Colonic mucosa (tissue), 4 donors: ENCODE results near the gene STK31. TPM values are rescaled to one million over a fixed set of nuclear protein-coding genes. Genes with fewer than 3 reads are reported as not detected.
"Not testable (repeated sequence)": the region's sequence is repeated elsewhere in the genome, so short reads cannot be mapped to it uniquely, and the experiment has no call there.

ENCODE experiments used
- DNase-seq: peaks from one replicate; pipeline ENCODE4 v3.0.0-alpha.2; 2020
- H3K27ac ChIP-seq: fragments of 200-600 bp; one replicate; pipeline ENCODE4 v1.8.0; 2021
- H3K27me3 ChIP-seq: fragments of 200-600 bp; one replicate; pipeline ENCODE4 v1.8.0; 2021
- H3K36me3 ChIP-seq: fragments of 200-600 bp; one replicate; pipeline ENCODE4 v1.8.0; 2021
- H3K4me1 ChIP-seq: fragments of 200-600 bp; one replicate; pipeline ENCODE4 v1.8.0; 2021; ENCODE audit warnings: mild to moderate bottlenecking
- H3K4me3 ChIP-seq: fragments of 200-600 bp; one replicate; pipeline ENCODE4 v1.8.0; 2021
- H3K9ac ChIP-seq, 2 donors: one replicate each; pipeline ENCODE4 v1.7.0; 2013; ENCODE audit warnings: control low read depth in 2 of 2, low read depth in 2 of 2, low read length in 2 of 2
- H3K9me3 ChIP-seq: fragments of 200-600 bp; one replicate; pipeline ENCODE4 v1.8.0; 2021
- CTCF ChIP-seq: fragments of 200-600 bp; IDR thresholded peaks from one replicate; pipeline ENCODE4 v1.8.0; 2022; ENCODE audit warnings: antibody characterized with exemption, mild to moderate bottlenecking
- intact Hi-C: fragments of 100-400 bp; cut with DNase I; formaldehyde crosslinking; loops from one replicate; pipeline ENCODE4 v1.14.1; 2022
- total RNA-seq, 2 donors: library from RNA; stranded (reverse); fragmentation: NEBNext Ultra II Directional in 1 of 2; extraction: Animal tissue kit (Norgen Biotek cat#: 25700) in 1 of 2; gene quantifications; one replicate each; pipeline ENCODE4 v1.2.1, GENCODE V29; 2021
- donor health status: healthy.
- donor health status: DM: no; HTN: no; CAD: no.
- donor health status: DM: no; HTN: no; CAD: no.

Gene STK31
- total RNA-seq, 2 donors from 2014 or later = 0.77 to 0.96 TPM

GRCh38 chr7:23742051-23742450 is 32.0 kb downstream of the STK31 start:
- Histone ChIP-seq H3K4me1 (no peaks in the 10 kb centered on the region), H3K36me3 (no peaks in the 10 kb centered on the region), H3K27me3 (no peaks in the 10 kb centered on the region), H3K4me3 (no peak overlapping the region), H3K27ac (no peak overlapping the region), H3K9ac (no peak overlapping the region), H3K9me3 (no peaks in the 10 kb centered on the region)
- intact Hi-C loops = no loop called here
- DNase-seq = no peak
- no peak for TF ChIP-seq CTCF

- intact Hi-C loops = no loop called here
- Histone ChIP-seq H3K9ac (no peak overlapping the region), H3K36me3 (no peaks in the 10 kb centered on the region), H3K27ac (no peak overlapping the region), H3K4me3 (no peak overlapping the region), H3K27me3 (no peaks in the 10 kb centered on the region), H3K4me1 (no peaks in the 10 kb centered on the region), H3K9me3 (no peaks in the 10 kb centered on the region)
- DNase-seq = no peak
- no peak for TF ChIP-seq CTCF
Measured at GRCh38 chr7:23743226-23743625, 33.2 kb downstream of the STK31 start.

- no peaks in the 10 kb centered on the region for H3K9me3 ChIP-seq
- TF ChIP-seq CTCF = no peak
- no peaks in the 10 kb centered on the region for H3K4me1 ChIP-seq
- no peaks in the 10 kb centered on the region for H3K36me3 ChIP-seq
- H3K27me3 ChIP-seq = no peaks in the 10 kb centered on the region
- DNase-seq = no peak
- H3K4me3 ChIP-seq = no peak overlapping the region
- intact Hi-C loops = no loop called here
- no peak overlapping the region for H3K9ac ChIP-seq
- no peak overlapping the region for H3K27ac ChIP-seq
Measured at GRCh38 chr7:23746629-23747028, 36.6 kb downstream of the STK31 start.

GRCh38 chr7:23751852-23752251 is 41.8 kb downstream of the STK31 start:
- no peak overlapping the region for H3K9ac ChIP-seq
- H3K4me3 ChIP-seq = no peak overlapping the region
- no peak for TF ChIP-seq CTCF
- H3K4me1 ChIP-seq = no peaks in the 10 kb centered on the region
- no peak for DNase-seq
- intact Hi-C loops = no loop called here
- H3K36me3 ChIP-seq = no peaks in the 10 kb centered on the region
- H3K9me3 ChIP-seq = no peaks in the 10 kb centered on the region
- no peak overlapping the region for H3K27ac ChIP-seq
- H3K27me3 ChIP-seq = no peaks in the 10 kb centered on the region

GRCh38 chr7:23758839-23759238 is 48.8 kb downstream of the STK31 start:
- H3K4me1 ChIP-seq, H3K27me3 ChIP-seq, H3K4me3 ChIP-seq, intact Hi-C loops, H3K27ac ChIP-seq, DNase-seq, H3K9me3 ChIP-seq, H3K9ac ChIP-seq, H3K36me3 ChIP-seq: not testable (repeated sequence)

GRCh38 chr7:23759671-23760391 is 49.8 kb downstream of the STK31 start:
- intact Hi-C loops = no loop called here
- peak; percentile 29 for DNase-seq
- H3K27ac ChIP-seq = no peak overlapping the region

More at GRCh38 chr7:23759671-23760391, 49.8 kb downstream of the STK31 start:
- Histone ChIP-seq H3K36me3 (no peaks in the 10 kb centered on the region), H3K9me3 (no peaks in the 10 kb centered on the region), H3K27me3 (no peaks in the 10 kb centered on the region), H3K9ac (no peak overlapping the region), H3K4me3 (no peak overlapping the region), H3K4me1 (no peaks in the 10 kb centered on the region)
- TF ChIP-seq CTCF = no peak
